H1 (cell line): ENCODE measurements around the gene KLF13. TPM values are rescaled to one million over a fixed set of nuclear protein-coding genes. Genes with fewer than 3 reads are reported as not detected.
A peak's percentile ranks its signal among the peaks of the same experiment; 100 is the strongest.

Source experiments
- CTCF ChIA-PET: fragments of 300-600 bp; sonication (Branson Sonifier 250); formaldehyde crosslinking; loops from one replicate; lab custom pipeline; 2021; ENCODE audit not compliant: partially characterized antibody; lab: Charles Lee
- POLR2A ChIA-PET: fragments of 300-600 bp; sonication (Branson Sonifier 250); formaldehyde crosslinking; loops from one replicate; lab custom pipeline; 2021; ENCODE audit warnings: inconsistent platforms; ENCODE audit not compliant: partially characterized antibody; lab: Charles Lee
- DNase-seq, 2 experiments: peaks; one replicate each; pipeline versions ENCODE4 v3.0.0 to v3.0.0-alpha.2; 2010 to 2022; ENCODE audit warnings: low spot score in 2 of 2, low read depth in 1 of 2, mixed read lengths in 1 of 2
- FAIRE-seq: peaks from 2 replicates; lab custom pipeline; 2011; peaks lifted over from hg19 to GRCh38; lab: Jason Lieb, UNC
- H2AFZ ChIP-seq: 2 replicates; pipeline ENCODE4 v1.8.1; 2012; ENCODE audit warnings: low read length, inconsistent platforms
- H2AK5ac ChIP-seq: 2 replicates; pipeline ENCODE4 v1.6.1; 2013; ENCODE audit warnings: low read depth, low read length
- H2BK120ac ChIP-seq: replicated peaks from 2 replicates; pipeline ENCODE3; 2013; ENCODE audit warnings: low read depth, low read length, inconsistent platforms
- H2BK12ac ChIP-seq: 2 replicates; pipeline ENCODE4 v1.6.1; 2013; ENCODE audit warnings: low read depth, low read length
- H2BK15ac ChIP-seq: 2 replicates; pipeline ENCODE4 v1.6.1; 2013; ENCODE audit warnings: low read length
- H2BK20ac ChIP-seq: 2 replicates; pipeline ENCODE4 v1.6.1; 2013; ENCODE audit warnings: low read length
- H2BK5ac ChIP-seq: 2 replicates; pipeline ENCODE4 v1.6.1; 2013; ENCODE audit warnings: low read depth, low read length
- H3K14ac ChIP-seq: 2 replicates; pipeline ENCODE4 v1.6.1; 2013; ENCODE audit warnings: inconsistent platforms; ENCODE audit not compliant: insufficient read length
- H3K18ac ChIP-seq: 2 replicates; pipeline ENCODE4 v1.6.1; 2013; ENCODE audit warnings: low read length; ENCODE audit errors: extremely low read depth
- H3K23ac ChIP-seq: 2 replicates; pipeline ENCODE4 v1.6.1; 2013; ENCODE audit warnings: inconsistent platforms; ENCODE audit not compliant: insufficient read length
- H3K23me2 ChIP-seq: 2 replicates; pipeline ENCODE4 v1.6.1; 2013; ENCODE audit warnings: low read depth, low read length
- H3K27ac ChIP-seq: 2 replicates; pipeline ENCODE4 v1.6.1; 2011; ENCODE audit warnings: low read depth, low read length, inconsistent platforms
- H3K27me3 ChIP-seq, 4 experiments: replicated peaks in 1 of 4; 1 replicate in 1 of 4; 2 replicates in 3 of 4; pipeline versions ENCODE4 v1.6.1 to v1.8.1; 2011 to 2013; ENCODE audit warnings: low read length in 3 of 4, mild to moderate bottlenecking in 3 of 4, inconsistent platforms in 2 of 4, mixed read lengths in 2 of 4, moderate library complexity in 1 of 4; ENCODE audit not compliant: control insufficient read depth in 3 of 4, insufficient read depth in 3 of 4; ENCODE audit errors: extremely low read depth in 1 of 4
- H3K36me3 ChIP-seq, 4 experiments: 2 replicates each; pipeline versions ENCODE4 v1.6.1 to v1.8.1; 2011 to 2013; ENCODE audit warnings: mild to moderate bottlenecking in 4 of 4, low read length in 3 of 4, moderate library complexity in 2 of 4, control low read depth in 1 of 4, inconsistent platforms in 1 of 4; ENCODE audit not compliant: insufficient read depth in 4 of 4, control insufficient read depth in 2 of 4
- H3K4ac ChIP-seq: replicated peaks from 2 replicates; pipeline ENCODE3; 2013; ENCODE audit warnings: low read length, low read depth, mixed read lengths, inconsistent platforms; ENCODE audit not compliant: insufficient read length
- H3K4me1 ChIP-seq, 4 experiments: replicated peaks in 1 of 4; 1 replicate in 1 of 4; 2 replicates in 3 of 4; pipeline versions ENCODE4 v1.6.1 to v1.8.1; 2011 to 2013; ENCODE audit warnings: low read length in 3 of 4, inconsistent platforms in 2 of 4, mixed read lengths in 1 of 4; ENCODE audit not compliant: insufficient read depth in 4 of 4, control insufficient read depth in 3 of 4
- H3K4me2 ChIP-seq, 2 experiments: 2 replicates each; pipeline versions ENCODE4 v1.6.1 to v1.8.1; 2011 to 2013; ENCODE audit warnings: low read depth in 2 of 2, low read length in 2 of 2, control low read depth in 1 of 2, inconsistent platforms in 1 of 2, mild to moderate bottlenecking in 1 of 2; ENCODE audit not compliant: insufficient read depth in 1 of 2
- H3K4me3 ChIP-seq, 4 experiments: fragments of 200-600, 300-600 bp in 1 of 4; sonication (generic), shearing (Covaris generic), sonication (Bioruptor Twin) in 1 of 4; 2 replicates each; pipeline versions ENCODE4 v1.5.1 to v1.8.1; 2011 to 2016; ENCODE audit warnings: low read length in 4 of 4, low read depth in 3 of 4, control low read depth in 2 of 4, inconsistent platforms in 2 of 4, mild to moderate bottlenecking in 2 of 4, mixed read lengths in 1 of 4, moderate library complexity in 1 of 4; ENCODE audit not compliant: insufficient read depth in 2 of 4; ENCODE audit errors: extremely low read depth in 1 of 4
- H3K56ac ChIP-seq: replicated peaks from 2 replicates; pipeline ENCODE3; 2013; ENCODE audit warnings: low read depth, mild to moderate bottlenecking, mixed read lengths, low read length, inconsistent platforms; ENCODE audit not compliant: insufficient read length
- H3K79me1 ChIP-seq: 2 replicates; pipeline ENCODE4 v1.6.1; 2013; ENCODE audit warnings: low read depth, low read length, control low read depth
- H3K79me2 ChIP-seq, 2 experiments: 2 replicates each; pipeline versions ENCODE4 v1.6.1 to v1.8.1; 2012 to 2013; ENCODE audit warnings: low read length in 2 of 2, mild to moderate bottlenecking in 2 of 2, inconsistent platforms in 1 of 2; ENCODE audit not compliant: insufficient read depth in 2 of 2, control insufficient read depth in 1 of 2
- H3K9ac ChIP-seq, 4 experiments: replicated peaks in 1 of 4; 1 replicate in 1 of 4; 2 replicates in 3 of 4; pipeline versions ENCODE4 v1.6.1 to v1.8.1; 2011 to 2013; ENCODE audit warnings: low read depth in 3 of 4, low read length in 3 of 4, control low read depth in 2 of 4, mild to moderate bottlenecking in 2 of 4, moderate library complexity in 2 of 4, inconsistent platforms in 1 of 4; ENCODE audit errors: extremely low read depth in 1 of 4
- H3K9me3 ChIP-seq, 2 experiments: 2 replicates each; pipeline versions ENCODE4 v1.6.1 to v1.8.1; 2012 to 2013; ENCODE audit warnings: mild to moderate bottlenecking in 2 of 2, moderate library complexity in 2 of 2, control low read depth in 1 of 2, inconsistent platforms in 1 of 2, low read depth in 1 of 2, low read length in 1 of 2, mixed read lengths in 1 of 2; ENCODE audit not compliant: insufficient read depth in 2 of 2
- H4K20me1 ChIP-seq, 2 experiments: replicated peaks in 1 of 2; 2 replicates each; pipeline versions ENCODE3 to v1.8.1; 2011 to 2013; ENCODE audit warnings: inconsistent platforms in 2 of 2, low read length in 2 of 2, mild to moderate bottlenecking in 1 of 2; ENCODE audit not compliant: insufficient read depth in 2 of 2, control insufficient read depth in 1 of 2
- H4K5ac ChIP-seq: 2 replicates; pipeline ENCODE4 v1.6.1; 2013; ENCODE audit warnings: low read length, low read depth, mixed read lengths, inconsistent platforms; ENCODE audit not compliant: insufficient read length
- H4K8ac ChIP-seq: 2 replicates; pipeline ENCODE4 v1.8.0; 2013; ENCODE audit warnings: mild to moderate bottlenecking, moderate library complexity, low read length, inconsistent platforms; ENCODE audit not compliant: insufficient read depth; ENCODE audit errors: extremely low read depth
- H4K91ac ChIP-seq: replicated peaks from 2 replicates; pipeline ENCODE3; 2013; ENCODE audit warnings: low read length, mixed read lengths, inconsistent platforms; ENCODE audit not compliant: insufficient read length
- BCL11A ChIP-seq, 2 experiments: IDR thresholded peaks; one replicate each; pipeline ENCODE4 v1.6.1; 2011; ENCODE audit warnings: low read depth in 2 of 2, low read length in 2 of 2, mild to moderate bottlenecking in 2 of 2
- CBX8 ChIP-seq: fragments of 300-800, 300-1000 bp; sonication (generic); IDR thresholded peaks from 2 replicates; pipeline ENCODE4 v1.7.1; 2016; ENCODE audit warnings: low read depth, low read length, borderline replicate concordance
- EZH2 ChIP-seq: fragments of 200-600 bp; sonication (generic); IDR thresholded peaks from 2 replicates; pipeline ENCODE4 v1.7.1; 2012; ENCODE audit warnings: low read depth, mild to moderate bottlenecking, moderate library complexity, low read length, inconsistent platforms; ENCODE audit not compliant: severe bottlenecking
- KDM4A ChIP-seq: IDR thresholded peaks from one replicate; pipeline ENCODE4 v1.7.1; 2012; ENCODE audit warnings: low read depth, mild to moderate bottlenecking, moderate library complexity, low read length, inconsistent platforms; ENCODE audit not compliant: severe bottlenecking
- NANOG ChIP-seq: IDR thresholded peaks from 2 replicates; pipeline ENCODE4 v1.6.1; 2011; ENCODE audit warnings: low read length, low read depth, mild to moderate bottlenecking, inconsistent platforms; ENCODE audit not compliant: insufficient read depth, poor library complexity, severe bottlenecking
- PHF8 ChIP-seq: fragments of 200-600 bp; sonication (generic); conservative IDR thresholded peaks from 2 replicates; pipeline ENCODE4 v1.7.1; 2012; ENCODE audit warnings: low read depth, mild to moderate bottlenecking, inconsistent platforms, low read length, moderate library complexity
- RBBP5 ChIP-seq: IDR thresholded peaks from 2 replicates; pipeline ENCODE4 v1.7.1; 2012; ENCODE audit warnings: low read depth, mild to moderate bottlenecking, inconsistent platforms, low read length, moderate library complexity, borderline replicate concordance
- SP1 ChIP-seq: IDR thresholded peaks from 2 replicates; pipeline ENCODE4 v1.6.1; 2011; ENCODE audit warnings: low read depth, low read length
- YY1 ChIP-seq: IDR thresholded peaks from 2 replicates; pipeline ENCODE4 v1.6.1; 2011; ENCODE audit warnings: low read depth, mild to moderate bottlenecking, low read length
- WGBS, 2 experiments: shearing (Covaris generic) in 1 of 2; methylation state at CpG; one replicate each; pipeline versions ENCODE4 v1.1.6 to v1.1.7; 2013 to 2015; ENCODE audit warnings: low lambda C conversion rate in 2 of 2, mixed read lengths in 2 of 2, inconsistent platforms in 1 of 2, low coverage in 1 of 2, missing lambda C conversion rate in 1 of 2; ENCODE audit not compliant: insufficient replicate concordance in 2 of 2, insufficient coverage in 1 of 2, insufficient read length in 1 of 2; ENCODE audit errors: extremely low coverage in 1 of 2, missing lambda C conversion rate in 1 of 2; 5-methylcytosine and 5-hydroxymethylcytosine counted together
- polyA plus RNA-seq, 7 experiments: library from polyadenylated mRNA; depleted of rRNA in 3 of 7; stranded (reverse) in 5 of 7; unstranded in 2 of 7; fragments of >200 nt in 5 of 7; fragments of 200-250 nt in 2 of 7; gene quantifications; 1 replicate in 5 of 7; 2 replicates in 1 of 7; 4 replicates in 1 of 7; pipeline versions ENCODE4 v1.2.1 to v1.2.3, GENCODE V29; 2011 to 2013; ENCODE audit warnings: missing spikeins in 2 of 7, mixed read lengths in 2 of 7
- total RNA-seq: library from RNA; stranded (reverse); fragmentation: NEBNext Ultra II Directional; extraction: Animal tissue kit (Norgen Biotek cat#: 25700); gene quantifications from 2 replicates; pipeline ENCODE4 v1.2.1, GENCODE V29; 2021

Gene KLF13
- total and polyA plus RNA-seq, 2 of the 8 experiments (the other 6 are each of a cell fraction or from before 2014, with no cell fraction given) = 18.3 to 33.4 TPM

GRCh38 chr15:31311735-31312619 lies 14.7 kb upstream of the KLF13 start:
- Histone ChIP-seq H2AK5ac (no peak overlapping the region), H3K23me2 (no peaks in the 10 kb centered on the region), H3K14ac (no peak overlapping the region), H3K4me3 (no peak overlapping the region), H2BK12ac (no peak overlapping the region), H4K20me1 (no peaks in the 10 kb centered on the region), H3K9me3 (no peaks in the 10 kb centered on the region), H3K27ac (no peak overlapping the region), H3K23ac (no peak overlapping the region), H3K79me2 (no peaks in the 10 kb centered on the region), H4K91ac (no peak overlapping the region), H3K4me1 (peaks cover 9 to 28% (median 24%) of the 10 kb centered on the region in 4 experiments), H4K5ac (no peak overlapping the region), H2BK120ac (no peak overlapping the region), H2BK20ac (no peak overlapping the region; the same call in 1 of the 2 replicates), H3K18ac (no peak overlapping the region; the same call in 1 of the 2 replicates), H2AFZ (no peak overlapping the region), H4K8ac (peak overlapping the region; percentile 47), H2BK15ac (no peak overlapping the region), H2BK5ac (no peak overlapping the region), H3K36me3 (no peaks in the 10 kb centered on the region), H3K4ac (no peak overlapping the region), H3K9ac (no peak overlapping the region), H3K56ac (no peak overlapping the region), H3K4me2 (no peak overlapping the region), H3K27me3 (no peaks in the 10 kb centered on the region), H3K79me1 (no peaks in the 10 kb centered on the region)
- WGBS, 2 experiments = 93% methylated on average over 15 of the region's 18 CpGs; no CpG with 5 or more reads in 1 of the 2 experiments
- POLR2A ChIA-PET = interaction anchor here (1.4 kb wide), 2 partner anchors 14 to 54 kb away, joined by 3 read pairs; partner anchors contain the start of gene KLF13
- FAIRE-seq (no peak), DNase-seq (peak in 1 of 2 experiments; percentile 44)
- CTCF ChIA-PET = interaction anchor here (0.9 to 4.0 kb wide), 5 partner anchors 9 to 112 kb away, joined by 3 to 10 read pairs (median 4); no protein-coding TSS in a partner anchor
- TF ChIP-seq RBBP5 (no peak), YY1 (no peak), NANOG (no peak), KDM4A (no peak), SP1 (no peak), CBX8 (no peak), BCL11A (IDR thresholded peaks at IDR 0.05; ENCODE audit: low read depth in 2 of 2, low read length in 2 of 2) (no peak), PHF8 (no peak), EZH2 (no peak)
